Measurements from ENCODE around the gene LDLRAD3.

LDLRAD3 gene

GRCh38 chr11:36053281-36053680, 109.4 kb downstream of the LDLRAD3 start:
- DNase-seq, result no peak

- DNase-seq, result no peak
Measured at GRCh38 chr11:36053862-36054261, 110.0 kb downstream of the LDLRAD3 start.

GRCh38 chr11:36054628-36055027, 110.8 kb downstream of the LDLRAD3 start:
- no peak for DNase-seq

GRCh38 chr11:36056160-36056751, 112.4 kb downstream of the LDLRAD3 start:
- DNase-seq, result no peak

GRCh38 chr11:36057379-36058042, 113.6 kb downstream of the LDLRAD3 start:
- no peak for DNase-seq

- DNase-seq, result no peak
Measured at GRCh38 chr11:36059660-36060059, 115.8 kb downstream of the LDLRAD3 start.

- DNase-seq, result no peak
Measured at GRCh38 chr11:36060926-36061325, 117.1 kb downstream of the LDLRAD3 start.

GRCh38 chr11:36061471-36061870, 117.6 kb downstream of the LDLRAD3 start:
- no peak for DNase-seq

GRCh38 chr11:36062796-36063365, 119.0 kb downstream of the LDLRAD3 start:
- DNase-seq, result no peak

GRCh38 chr11:36065436-36065835, 121.6 kb downstream of the LDLRAD3 start:
- DNase-seq, result no peak

GRCh38 chr11:36066891-36067290, 123.0 kb downstream of the LDLRAD3 start:
- DNase-seq, result no peak

GRCh38 chr11:36069576-36070212, 125.8 kb downstream of the LDLRAD3 start:
- DNase-seq, result no peak

GRCh38 chr11:36070213-36070953, 126.5 kb downstream of the LDLRAD3 start:
- no peak for DNase-seq

GRCh38 chr11:36070954-36071330, 127.1 kb downstream of the LDLRAD3 start:
- no peak for DNase-seq

GRCh38 chr11:36071917-36072500, 128.1 kb downstream of the LDLRAD3 start:
- no peak for DNase-seq

- DNase-seq, result no peak
Measured at GRCh38 chr11:36073411-36074203, 129.7 kb downstream of the LDLRAD3 start.

GRCh38 chr11:36074941-36075431, 131.1 kb downstream of the LDLRAD3 start:
- no peak for DNase-seq

- no peak for DNase-seq
Measured at GRCh38 chr11:36077368-36077767, 133.5 kb downstream of the LDLRAD3 start.

- DNase-seq, result no peak
Measured at GRCh38 chr11:36077886-36078685, 134.2 kb downstream of the LDLRAD3 start.

GRCh38 chr11:36078686-36079055, 134.8 kb downstream of the LDLRAD3 start:
- DNase-seq, result no peak

Data from CD4-positive, alpha-beta T cell treated with Interleukin-4 for 1 hour (primary cell).